SK-N-SH (cell line): ENCODE data around the gene FBXW5.

Experiments used
- POLR2AphosphoS5 ChIP-seq: IDR thresholded peaks from 2 replicates; pipeline ENCODE4 v1.6.1; 2012; ENCODE audit warnings: low read depth, low read length
- RAD21 ChIP-seq: IDR thresholded peaks from 2 replicates; pipeline ENCODE4 v1.6.1; 2012; ENCODE audit warnings: mild to moderate bottlenecking, low read length

DNA sequence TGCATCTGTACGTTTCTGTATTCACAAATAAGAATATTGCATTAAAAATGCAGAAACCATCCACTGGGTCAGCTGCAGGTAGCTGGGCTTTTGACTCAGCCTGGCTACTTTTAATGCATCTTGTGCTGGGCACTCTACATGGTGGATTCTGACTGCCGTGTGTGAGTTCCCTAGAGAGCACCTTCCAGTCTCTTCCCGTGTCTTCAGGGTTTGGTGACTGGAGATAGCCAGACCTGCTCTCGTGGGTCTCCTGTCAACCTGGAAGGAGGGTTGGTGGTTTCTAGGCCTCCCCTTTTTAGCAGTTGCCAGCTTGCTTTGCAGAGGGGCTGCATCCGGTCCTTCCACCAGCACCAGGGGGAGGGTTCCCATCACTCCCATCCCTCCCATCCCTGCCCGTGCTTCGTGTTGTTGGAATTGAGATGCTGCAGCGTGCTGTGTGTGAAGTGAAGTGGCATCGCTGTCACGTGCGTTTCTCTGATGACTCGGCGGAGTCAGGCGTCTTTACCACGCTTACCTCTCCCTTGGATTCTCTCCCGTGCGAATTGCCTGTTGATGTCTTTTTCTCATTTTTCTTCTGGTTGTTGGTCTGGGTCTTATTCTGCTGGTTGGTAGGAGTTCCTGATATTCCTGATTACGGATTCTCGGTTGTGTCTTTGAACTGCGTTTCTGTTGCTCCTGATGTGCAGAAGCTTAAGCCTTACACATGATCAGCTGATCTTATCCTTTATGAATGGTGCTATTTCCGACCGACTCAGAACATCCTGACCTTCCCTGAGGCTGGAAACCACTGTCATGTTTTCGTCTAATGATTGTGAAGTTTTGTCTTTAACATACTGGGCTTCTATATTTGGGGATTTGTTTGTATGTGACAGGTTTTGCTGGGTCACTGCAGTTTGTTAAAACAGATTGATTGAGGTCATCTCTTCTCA, 16.9 kb downstream of the FBXW5 start:
- TF ChIP-seq RAD21 (no peak), POLR2AphosphoS5 (no peak)
